Measurements from ENCODE around the gene MGLL.

- TF ChIP-seq, protein P1, sequence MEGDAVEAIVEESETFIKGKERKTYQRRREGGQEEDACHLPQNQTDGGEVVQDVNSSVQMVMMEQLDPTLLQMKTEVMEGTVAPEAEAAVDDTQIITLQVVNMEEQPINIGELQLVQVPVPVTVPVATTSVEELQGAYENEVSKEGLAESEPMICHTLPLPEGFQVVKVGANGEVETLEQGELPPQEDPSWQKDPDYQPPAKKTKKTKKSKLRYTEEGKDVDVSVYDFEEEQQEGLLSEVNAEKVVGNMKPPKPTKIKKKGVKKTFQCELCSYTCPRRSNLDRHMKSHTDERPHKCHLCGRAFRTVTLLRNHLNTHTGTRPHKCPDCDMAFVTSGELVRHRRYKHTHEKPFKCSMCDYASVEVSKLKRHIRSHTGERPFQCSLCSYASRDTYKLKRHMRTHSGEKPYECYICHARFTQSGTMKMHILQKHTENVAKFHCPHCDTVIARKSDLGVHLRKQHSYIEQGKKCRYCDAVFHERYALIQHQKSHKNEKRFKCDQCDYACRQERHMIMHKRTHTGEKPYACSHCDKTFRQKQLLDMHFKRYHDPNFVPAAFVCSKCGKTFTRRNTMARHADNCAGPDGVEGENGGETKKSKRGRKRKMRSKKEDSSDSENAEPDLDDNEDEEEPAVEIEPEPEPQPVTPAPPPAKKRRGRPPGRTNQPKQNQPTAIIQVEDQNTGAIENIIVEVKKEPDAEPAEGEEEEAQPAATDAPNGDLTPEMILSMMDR (conservative IDR thresholded peaks at IDR 0.05) = no peak
- TF ChIP-seq ZFX (IDR thresholded peaks at IDR 0.05) = no peak
Observed at GRCh38 chr3:127645371-127646015, 176.8 kb downstream of the MGLL start.

Data from C4-2B (cell line).